Activated T-helper 1 cell treated with anti-CD3 and anti-CD28 coated beads, Interleukin-12 subunit alpha, Interleukin-12 subunit beta, Interleukin-2, Interleukin-4 antibody, amounts not matched to agents 30 ng/mL and 10 ng/mL and 1 ng/mL, durations not matched to agents 14 hours and 24 hours and 36 hours (primary cell): ENCODE results near the gene FBXO45. TPM values are rescaled to one million over a fixed set of nuclear protein-coding genes. Genes with fewer than 3 reads are reported as not detected.
"Not testable (repeated sequence)": the region's sequence is repeated elsewhere in the genome, so short reads cannot be mapped to it uniquely, and the experiment has no call there.

Experiments used
- DNase-seq: peaks from one replicate; pipeline ENCODE4 v3.0.0; 2021; ENCODE audit warnings: low spot score
- H3K27ac Mint-ChIP-seq: one replicate; pipeline ENCODE4 v1.8.0; 2021; ENCODE audit warnings: mild to moderate bottlenecking, mixed read lengths
- H3K27me3 Mint-ChIP-seq: one replicate; pipeline ENCODE4 v1.8.0; 2022; ENCODE audit warnings: mild to moderate bottlenecking, moderate library complexity, mixed read lengths; ENCODE audit not compliant: insufficient read depth
- H3K36me3 Mint-ChIP-seq: one replicate; pipeline ENCODE4 v1.8.0; 2021; ENCODE audit warnings: low read depth, mixed read lengths
- H3K4me1 Mint-ChIP-seq: one replicate; pipeline ENCODE4 v1.8.0; 2021; ENCODE audit warnings: low read depth, mixed read lengths
- H3K4me3 Mint-ChIP-seq: one replicate; pipeline ENCODE4 v1.8.0; 2021; ENCODE audit warnings: mild to moderate bottlenecking, moderate library complexity, mixed read lengths
- H3K9me3 Mint-ChIP-seq: one replicate; pipeline ENCODE4 v1.8.0; 2021; ENCODE audit warnings: mixed read lengths
- intact Hi-C: fragments of 100-400 bp; cut with micrococcal nuclease; formaldehyde crosslinking; loops from one replicate; pipeline ENCODE4 v1.15.1; 2024
- total RNA-seq: library from RNA; stranded (reverse); gene quantifications from 2 replicates; pipeline ENCODE4 v1.2.3, GENCODE V29; 2022

Gene FBXO45
- total RNA-seq, 1 donor from 2014 or later, result 22.8 TPM

- no peak for DNase-seq
- Mint-ChIP-seq H3K4me1 (peaks cover 48% of the 10 kb centered on the region), H3K27ac (peak overlapping the region; percentile 9), H3K9me3 (no peaks in the 10 kb centered on the region), H3K4me3 (peak overlapping the region; percentile 22), H3K27me3 (no peaks in the 10 kb centered on the region), H3K36me3 (peaks cover 18% of the 10 kb centered on the region)
- intact Hi-C loops, result no loop called here
Measured at GRCh38 chr3:196563721-196564225, 4.7 kb upstream of the FBXO45 start.

GRCh38 chr3:196569003-196569516 lies 600 bp downstream of the FBXO45 start:
- intact Hi-C loops, result loop anchor here (2.0 to 5.0 kb wide), 4 partner anchors 32 to 298 kb away; partner anchors contain the start of genes DYNLT2B and SENP5
- H3K9me3 Mint-ChIP-seq, result no peaks in the 10 kb centered on the region
- peak overlapping the region; percentile 96 for H3K4me3 Mint-ChIP-seq
- peaks cover 37% of the 10 kb centered on the region for H3K4me1 Mint-ChIP-seq
- DNase-seq, result peak; percentile 41
- peak overlapping the region; percentile 91 for H3K27ac Mint-ChIP-seq
- peaks cover 12% of the 10 kb centered on the region for H3K36me3 Mint-ChIP-seq
- H3K27me3 Mint-ChIP-seq, result no peaks in the 10 kb centered on the region

GRCh38 chr3:196570332-196570731 lies 1.9 kb downstream of the FBXO45 start:
- Mint-ChIP-seq H3K4me1 (peaks cover 36% of the 10 kb centered on the region), H3K4me3 (peak overlapping the region; percentile 96), H3K36me3 (peaks cover 13% of the 10 kb centered on the region)
- DNase-seq, intact Hi-C loops, H3K9me3 Mint-ChIP-seq, H3K27me3 Mint-ChIP-seq, H3K27ac Mint-ChIP-seq: not testable (repeated sequence)

GRCh38 chr3:196572389-196572788 lies 3.9 kb downstream of the FBXO45 start:
- H3K9me3 Mint-ChIP-seq, result no peaks in the 10 kb centered on the region
- DNase-seq, result no peak
- peaks cover 33% of the 10 kb centered on the region for H3K4me1 Mint-ChIP-seq
- no peaks in the 10 kb centered on the region for H3K27me3 Mint-ChIP-seq
- peaks cover 13% of the 10 kb centered on the region for H3K36me3 Mint-ChIP-seq
- intact Hi-C loops, result no loop called here
- H3K4me3 Mint-ChIP-seq, result no peak overlapping the region
- no peak overlapping the region for H3K27ac Mint-ChIP-seq

GRCh38 chr3:196585044-196585757 lies 16.7 kb downstream of the FBXO45 start:
- H3K4me3 Mint-ChIP-seq, result no peak overlapping the region
- H3K4me1 Mint-ChIP-seq, result no peaks in the 10 kb centered on the region
- H3K27me3 Mint-ChIP-seq, result no peaks in the 10 kb centered on the region
- no peaks in the 10 kb centered on the region for H3K9me3 Mint-ChIP-seq
- H3K36me3 Mint-ChIP-seq, result peaks cover 20% of the 10 kb centered on the region
- DNase-seq, result no peak
- intact Hi-C loops, result no loop called here
- H3K27ac Mint-ChIP-seq, result no peak overlapping the region

- intact Hi-C loops, result no loop called here
- Mint-ChIP-seq H3K4me3 (no peak overlapping the region), H3K27ac (no peak overlapping the region)
Measured at GRCh38 chr3:196590279-196590678, 21.8 kb downstream of the FBXO45 start.

GRCh38 chr3:196596355-196596754 lies 27.9 kb downstream of the FBXO45 start:
- Mint-ChIP-seq H3K27me3 (peaks cover 27% of the 10 kb centered on the region), H3K27ac (no peak overlapping the region), H3K9me3 (no peaks in the 10 kb centered on the region), H3K4me3 (no peak overlapping the region), H3K36me3 (no peaks in the 10 kb centered on the region), H3K4me1 (peaks cover 11% of the 10 kb centered on the region)
- DNase-seq, result no peak
- intact Hi-C loops, result no loop called here

More at GRCh38 chr3:196590279-196590678, 21.8 kb downstream of the FBXO45 start:
- Mint-ChIP-seq H3K4me1 (no peaks in the 10 kb centered on the region), H3K36me3 (no peaks in the 10 kb centered on the region), H3K27me3 (peaks cover 3% of the 10 kb centered on the region), H3K9me3 (no peaks in the 10 kb centered on the region)
- no peak for DNase-seq

- peak; percentile 43 for DNase-seq
- peaks cover 11% of the 10 kb centered on the region for H3K4me1 Mint-ChIP-seq
- H3K27ac Mint-ChIP-seq, H3K9me3 Mint-ChIP-seq, H3K36me3 Mint-ChIP-seq: not testable (repeated sequence)
- peaks cover 27% of the 10 kb centered on the region for H3K27me3 Mint-ChIP-seq
- intact Hi-C loops, result loop anchor here (1.0 kb wide), 1 partner anchor 11 kb away; no protein-coding TSS in a partner anchor
- H3K4me3 Mint-ChIP-seq, result peak overlapping the region; percentile 78
Measured at GRCh38 chr3:196597971-196598733, 29.7 kb downstream of the FBXO45 start.

GRCh38 chr3:196599734-196600128 lies 31.3 kb downstream of the FBXO45 start:
- H3K4me1 Mint-ChIP-seq, result peaks cover 16% of the 10 kb centered on the region
- DNase-seq, result no peak
- no peaks in the 10 kb centered on the region for H3K36me3 Mint-ChIP-seq
- H3K27me3 Mint-ChIP-seq, result peaks cover 23% of the 10 kb centered on the region
- intact Hi-C loops, result no loop called here
- H3K27ac Mint-ChIP-seq, result no peak overlapping the region
- H3K4me3 Mint-ChIP-seq, result no peak overlapping the region
- no peaks in the 10 kb centered on the region for H3K9me3 Mint-ChIP-seq

GRCh38 chr3:196600359-196600758 lies 31.9 kb downstream of the FBXO45 start:
- intact Hi-C loops, result no loop called here

GRCh38 chr3:196602673-196603072 lies 34.2 kb downstream of the FBXO45 start:
- Mint-ChIP-seq H3K4me3 (no peak overlapping the region), H3K27me3 (peaks cover 9% of the 10 kb centered on the region), H3K27ac (no peak overlapping the region), H3K9me3 (no peaks in the 10 kb centered on the region), H3K36me3 (no peaks in the 10 kb centered on the region), H3K4me1 (peaks cover 18% of the 10 kb centered on the region)
- no peak for DNase-seq
- intact Hi-C loops, result no loop called here

More at GRCh38 chr3:196600359-196600758, 31.9 kb downstream of the FBXO45 start:
- DNase-seq, result no peak
- H3K27ac Mint-ChIP-seq, result no peak overlapping the region
- peaks cover 23% of the 10 kb centered on the region for H3K27me3 Mint-ChIP-seq
- peaks cover 18% of the 10 kb centered on the region for H3K4me1 Mint-ChIP-seq
- no peaks in the 10 kb centered on the region for H3K36me3 Mint-ChIP-seq
- H3K9me3 Mint-ChIP-seq, result no peaks in the 10 kb centered on the region
- H3K4me3 Mint-ChIP-seq, result no peak overlapping the region

GRCh38 chr3:196603683-196604082 lies 35.2 kb downstream of the FBXO45 start:
- no peaks in the 10 kb centered on the region for H3K9me3 Mint-ChIP-seq
- H3K36me3 Mint-ChIP-seq, result no peaks in the 10 kb centered on the region
- H3K4me1 Mint-ChIP-seq, result peaks cover 13% of the 10 kb centered on the region
- no peak overlapping the region for H3K27ac Mint-ChIP-seq
- no peak overlapping the region for H3K4me3 Mint-ChIP-seq
- no peak for DNase-seq
- intact Hi-C loops, result no loop called here
- peaks cover 2% of the 10 kb centered on the region for H3K27me3 Mint-ChIP-seq

GRCh38 chr3:196604548-196604947 lies 36.1 kb downstream of the FBXO45 start:
- DNase-seq, result peak; percentile 44
- no peak overlapping the region for H3K27ac Mint-ChIP-seq
- H3K9me3 Mint-ChIP-seq, result no peaks in the 10 kb centered on the region
- H3K36me3 Mint-ChIP-seq, result no peaks in the 10 kb centered on the region
- peaks cover 2% of the 10 kb centered on the region for H3K27me3 Mint-ChIP-seq
- no peak overlapping the region for H3K4me3 Mint-ChIP-seq
- intact Hi-C loops, result no loop called here
- peaks cover 21% of the 10 kb centered on the region for H3K4me1 Mint-ChIP-seq
